A673 (cell line): ENCODE results near the gene RPP25L. TPM values are rescaled to one million over a fixed set of nuclear protein-coding genes. Genes with fewer than 3 reads are reported as not detected.

Experiments used
- BruUV-seq: library from RNA; stranded (reverse); fragments of 400-500 nt; replicated peaks from 2 replicates; lab custom pipeline; 2021; lab: Mats Ljungman, UMichigan
- CTCF ChIA-PET: fragments of 300-600 bp; sonication (Branson Sonifier 250); formaldehyde crosslinking; loops from one replicate; lab custom pipeline; 2022; ENCODE audit warnings: antibody characterized with exemption; lab: Charles Lee
- POLR2A ChIA-PET: fragments of 300-600 bp; sonication (Branson Sonifier 250); formaldehyde crosslinking; loops from one replicate; lab custom pipeline; 2022; ENCODE audit warnings: antibody characterized with exemption; ENCODE audit not compliant: low non-redundant PET; lab: Charles Lee
- DNase-seq: peaks from one replicate; pipeline ENCODE4 v3.0.0-alpha.2; 2015; ENCODE audit warnings: low spot score
- H3K27ac ChIP-seq: fragments of 200-600 bp; sonication (generic); 2 replicates; pipeline ENCODE4 v1.5.1; 2016; ENCODE audit warnings: mixed run types, low read depth, mild to moderate bottlenecking, mixed read lengths, antibody characterized with exemption, low read length; ENCODE audit not compliant: poor library complexity, severe bottlenecking
- H3K27me3 ChIP-seq: fragments of 200-600 bp; sonication (generic); replicated peaks from 2 replicates; pipeline ENCODE4 v1.6.1; 2017; ENCODE audit warnings: mixed run types, low read depth, mild to moderate bottlenecking, mixed read lengths, antibody characterized with exemption, low read length; ENCODE audit not compliant: insufficient read depth, poor library complexity
- H3K36me3 ChIP-seq: fragments of 200-600 bp; sonication (generic); 2 replicates; pipeline ENCODE4 v1.6.1; 2016; ENCODE audit warnings: mixed run types, mild to moderate bottlenecking, mixed read lengths, antibody characterized with exemption, low read length; ENCODE audit not compliant: insufficient read depth, poor library complexity, severe bottlenecking
- H3K4me1 ChIP-seq: fragments of 200-600 bp; sonication (generic); 2 replicates; pipeline ENCODE4 v1.6.1; 2017; ENCODE audit warnings: mixed run types, mild to moderate bottlenecking, mixed read lengths, antibody characterized with exemption, low read length; ENCODE audit not compliant: insufficient read depth, poor library complexity, severe bottlenecking
- H3K4me3 ChIP-seq: fragments of 200-600 bp; sonication (generic); 2 replicates; pipeline ENCODE4 v1.5.1; 2016; ENCODE audit warnings: low read depth, mixed run types, mild to moderate bottlenecking, mixed read lengths, low read length; ENCODE audit not compliant: poor library complexity, severe bottlenecking
- H3K9me3 ChIP-seq: fragments of 200-600 bp; sonication (generic); 2 replicates; pipeline ENCODE4 v1.6.1; 2016; ENCODE audit warnings: mixed run types, low read depth, mild to moderate bottlenecking, mixed read lengths, antibody characterized with exemption, low read length; ENCODE audit not compliant: poor library complexity, severe bottlenecking
- CTCF ChIP-seq: fragments of 300-800, 200-600 bp; sonication (generic); conservative IDR thresholded peaks from 2 replicates; pipeline ENCODE4 v1.5.1; 2017; ENCODE audit warnings: low read depth, mild to moderate bottlenecking, antibody characterized with exemption, low read length, moderate library complexity, mixed read lengths
- EZH2 ChIP-seq: fragments of 200-600 bp; sonication (generic); IDR thresholded peaks from 2 replicates; pipeline ENCODE4 v1.6.1; 2017; ENCODE audit warnings: borderline replicate concordance, low read depth, mild to moderate bottlenecking, mixed read lengths, antibody characterized with exemption, low read length; ENCODE audit not compliant: poor library complexity, severe bottlenecking
- intact Hi-C: fragments of 100-400 bp; cut with micrococcal nuclease; formaldehyde crosslinking; loops from one replicate; pipeline ENCODE4 v1.10.0; 2022; ENCODE audit not compliant: unreplicated experiment
- total RNA-seq: library from RNA; stranded (reverse); gene quantifications from 2 replicates; pipeline ENCODE4 v1.2.3, GENCODE V29; 2021

The RPP25L gene
- total RNA-seq, 1 experiment from 2014 or later: 19.7 TPM

DNA sequence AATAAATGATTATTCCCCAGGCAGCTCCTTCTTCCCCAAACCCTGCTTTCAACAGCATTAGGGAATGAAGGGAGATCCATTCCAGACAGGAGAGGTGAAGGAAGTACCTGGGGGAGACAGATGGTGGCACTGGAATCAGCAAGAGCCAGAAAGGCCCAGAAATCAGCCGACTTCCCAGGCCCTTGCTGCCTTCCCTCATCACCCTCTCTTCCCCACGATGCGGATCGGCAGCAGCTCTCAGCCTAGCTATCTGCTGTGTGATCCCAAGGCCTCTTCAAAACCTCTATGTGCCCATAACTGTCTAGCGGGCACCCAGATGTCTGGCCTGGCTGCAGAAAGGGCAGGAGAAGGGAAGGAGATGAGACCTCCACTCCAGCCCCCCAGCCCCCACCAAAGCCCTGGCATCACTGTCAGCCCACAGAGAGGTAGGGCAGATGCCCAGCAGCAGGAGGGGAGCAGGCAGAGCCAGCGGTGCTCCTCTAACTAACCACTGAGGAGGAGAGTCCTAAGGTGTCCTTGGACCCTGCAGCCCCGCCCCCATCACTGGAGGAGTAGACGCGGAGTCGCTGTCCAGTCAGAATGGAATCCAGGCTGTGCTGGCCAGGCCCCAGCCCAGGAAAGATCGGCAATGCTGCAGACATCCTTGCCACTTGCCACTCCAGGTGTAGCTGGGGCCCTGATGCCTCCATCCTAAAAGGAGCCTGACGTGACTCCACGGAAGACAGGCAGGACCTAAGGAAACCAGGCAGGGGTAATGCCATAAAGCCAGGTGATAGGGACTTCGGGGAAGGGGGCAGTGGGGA is 35.1 kb downstream of the RPP25L start:
- no peak for DNase-seq
- ChIA-PET CTCF (no interaction called here), POLR2A (no interaction called here)
- H3K9me3 ChIP-seq: no peaks in the 10 kb centered on the region
- peaks cover 22% of the 10 kb centered on the region for H3K4me1 ChIP-seq
- H3K27me3 ChIP-seq: peaks cover 9% of the 10 kb centered on the region
- BruUV-seq: no TSS peak
- H3K36me3 ChIP-seq: no peaks in the 10 kb centered on the region
- H3K27ac ChIP-seq: no peak overlapping the region
- no peak overlapping the region for H3K4me3 ChIP-seq
- TF ChIP-seq EZH2 (no peak), CTCF (no peak)
- intact Hi-C loops: no loop called here

DNA sequence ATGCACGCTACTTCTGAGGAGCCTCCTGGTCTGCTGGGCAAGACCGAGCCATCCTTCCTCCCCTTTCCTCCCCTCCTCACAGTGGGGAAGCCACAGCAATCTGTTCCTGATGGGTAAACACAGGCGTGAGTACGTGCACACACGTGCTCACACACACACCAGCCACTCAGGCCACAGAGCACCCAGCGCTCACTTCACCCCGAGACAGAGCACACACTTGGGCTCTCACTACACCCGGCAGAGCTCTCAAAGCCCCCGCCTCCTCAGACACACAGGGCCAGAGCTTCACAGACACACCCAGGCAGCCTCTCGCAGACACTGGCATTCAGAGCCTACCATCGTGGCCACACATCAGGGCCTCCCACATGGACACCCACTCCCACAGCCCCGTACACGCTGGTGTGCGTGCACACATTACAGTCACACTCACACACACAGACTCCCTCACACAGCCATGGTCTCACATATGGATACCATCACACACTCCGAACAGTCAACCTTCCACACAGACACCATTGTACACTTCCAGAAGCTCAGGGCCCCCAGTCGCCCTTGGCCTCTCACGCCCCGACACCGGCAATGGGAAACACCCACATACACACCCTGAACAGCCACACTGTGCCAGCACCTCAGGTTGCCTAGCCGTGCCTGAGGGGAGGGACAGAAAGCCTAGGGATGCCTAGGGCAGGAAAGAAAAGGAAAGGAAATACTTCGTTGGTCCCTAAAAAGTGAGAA is 35.9 kb downstream of the RPP25L start:
- no peaks in the 10 kb centered on the region for H3K36me3 ChIP-seq
- H3K9me3 ChIP-seq: no peaks in the 10 kb centered on the region
- no peak overlapping the region for H3K27ac ChIP-seq
- TF ChIP-seq EZH2 (no peak), CTCF (no peak)
- no peak overlapping the region for H3K4me3 ChIP-seq
- no peak for DNase-seq
- peaks cover 22% of the 10 kb centered on the region for H3K4me1 ChIP-seq
- intact Hi-C loops: no loop called here
- CTCF ChIA-PET: no interaction called here
- no TSS peak for BruUV-seq
- H3K27me3 ChIP-seq: peaks cover 9% of the 10 kb centered on the region
- POLR2A ChIA-PET: no interaction called here

GRCh38 chr9:34575241-34575640 is 36.7 kb downstream of the RPP25L start:
- CTCF ChIA-PET: no interaction called here
- TF ChIP-seq CTCF (no peak), EZH2 (no peak)
- intact Hi-C loops: no loop called here
- Histone ChIP-seq H3K36me3 (no peaks in the 10 kb centered on the region), H3K4me1 (peaks cover 22% of the 10 kb centered on the region), H3K9me3 (no peaks in the 10 kb centered on the region), H3K27me3 (peaks cover 9% of the 10 kb centered on the region), H3K27ac (no peak overlapping the region), H3K4me3 (no peak overlapping the region)
- BruUV-seq: no TSS peak
- DNase-seq: no peak
- POLR2A ChIA-PET: no interaction called here
